SJSA1 (cell line): ENCODE data around the gene RAB39A. TPM values are rescaled to one million over a fixed set of nuclear protein-coding genes. Genes with fewer than 3 reads are reported as not detected.

ENCODE experiments used
- DNase-seq, 2 experiments: peaks; one replicate each; pipeline ENCODE4 v3.0.0-alpha.2; 2015 to 2020; ENCODE audit warnings: low spot score in 2 of 2, low read depth in 1 of 2
- H3K27ac ChIP-seq: fragments of 250-450 bp; sonication (Bioruptor Pico); 2 replicates; pipeline ENCODE4 v1.5.1; 2020; ENCODE audit warnings: mild to moderate bottlenecking, moderate library complexity
- H3K27me3 ChIP-seq: fragments of 250-450 bp; sonication (Bioruptor Pico); replicated peaks from 2 replicates; pipeline ENCODE4 v1.5.1; 2020; ENCODE audit warnings: mild to moderate bottlenecking, moderate library complexity
- H3K36me3 ChIP-seq: fragments of 250-450 bp; sonication (Bioruptor Pico); 2 replicates; pipeline ENCODE4 v1.5.1; 2020; ENCODE audit warnings: mild to moderate bottlenecking
- H3K4me1 ChIP-seq: fragments of 250-450 bp; sonication (Bioruptor Pico); replicated peaks from 2 replicates; pipeline ENCODE4 v1.6.1; 2021; ENCODE audit warnings: mild to moderate bottlenecking
- H3K4me3 ChIP-seq: fragments of 250-450 bp; sonication (Bioruptor Pico); 2 replicates; pipeline ENCODE4 v1.5.1; 2020; ENCODE audit warnings: mild to moderate bottlenecking
- H3K9me3 ChIP-seq: fragments of 250-450 bp; sonication (Bioruptor Pico); replicated peaks from 2 replicates; pipeline ENCODE4 v1.5.1; 2020; ENCODE audit warnings: mild to moderate bottlenecking
- total RNA-seq: library from RNA; depleted of rRNA; stranded (reverse); fragments of >200 nt; shearing (Covaris generic); gene quantifications from 2 replicates; pipeline ENCODE4 v1.2.3, GENCODE V29; 2014

Gene RAB39A
- total RNA-seq, 1 experiment from 2014 or later: not detected

DNA sequence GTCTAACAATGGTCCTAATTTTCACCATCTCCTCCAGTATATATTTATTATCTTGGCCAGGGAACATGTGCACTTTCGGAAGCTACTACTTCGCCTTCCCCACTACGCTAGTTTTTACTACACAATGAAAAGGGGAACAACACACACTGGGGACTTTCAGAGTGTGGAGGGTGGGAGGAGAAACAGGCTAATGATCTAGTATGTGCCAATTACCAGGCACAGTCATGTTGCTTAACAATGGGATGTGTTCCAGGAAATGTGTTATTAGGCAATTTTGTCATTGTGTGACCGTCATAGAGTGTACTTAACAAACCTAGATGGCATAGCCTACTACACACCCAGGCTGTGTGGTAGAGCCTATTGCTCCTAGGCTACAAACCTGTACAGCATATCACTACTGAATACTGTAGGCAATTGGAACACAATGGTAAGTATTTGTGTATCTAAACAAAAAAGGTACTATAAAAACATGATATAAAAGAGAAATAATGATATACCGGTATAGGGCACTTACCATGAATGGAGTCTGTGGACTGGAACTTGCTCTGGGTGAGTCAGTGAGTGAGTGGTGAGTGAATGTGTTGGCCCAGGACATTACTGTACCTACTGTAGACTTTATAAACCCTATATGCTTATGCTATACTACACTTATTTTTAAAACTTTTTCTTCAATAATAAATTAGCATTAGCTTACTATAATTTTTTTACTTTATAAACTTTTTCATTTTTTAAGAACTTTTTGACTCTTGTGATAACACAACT is 60.3 kb downstream of the RAB39A start:
- no peaks in the 10 kb centered on the region for H3K36me3 ChIP-seq
- no peaks in the 10 kb centered on the region for H3K27me3 ChIP-seq
- no peak for DNase-seq
- no peaks in the 10 kb centered on the region for H3K9me3 ChIP-seq
- H3K27ac ChIP-seq: no peak overlapping the region
- peaks cover 8% of the 10 kb centered on the region for H3K4me1 ChIP-seq
- H3K4me3 ChIP-seq: no peak overlapping the region

- Histone ChIP-seq H3K4me1 (peaks cover 8% of the 10 kb centered on the region), H3K9me3 (no peaks in the 10 kb centered on the region)
Observed at GRCh38 chr11:107991868-107992414, 63.7 kb downstream of the RAB39A start.

DNA sequence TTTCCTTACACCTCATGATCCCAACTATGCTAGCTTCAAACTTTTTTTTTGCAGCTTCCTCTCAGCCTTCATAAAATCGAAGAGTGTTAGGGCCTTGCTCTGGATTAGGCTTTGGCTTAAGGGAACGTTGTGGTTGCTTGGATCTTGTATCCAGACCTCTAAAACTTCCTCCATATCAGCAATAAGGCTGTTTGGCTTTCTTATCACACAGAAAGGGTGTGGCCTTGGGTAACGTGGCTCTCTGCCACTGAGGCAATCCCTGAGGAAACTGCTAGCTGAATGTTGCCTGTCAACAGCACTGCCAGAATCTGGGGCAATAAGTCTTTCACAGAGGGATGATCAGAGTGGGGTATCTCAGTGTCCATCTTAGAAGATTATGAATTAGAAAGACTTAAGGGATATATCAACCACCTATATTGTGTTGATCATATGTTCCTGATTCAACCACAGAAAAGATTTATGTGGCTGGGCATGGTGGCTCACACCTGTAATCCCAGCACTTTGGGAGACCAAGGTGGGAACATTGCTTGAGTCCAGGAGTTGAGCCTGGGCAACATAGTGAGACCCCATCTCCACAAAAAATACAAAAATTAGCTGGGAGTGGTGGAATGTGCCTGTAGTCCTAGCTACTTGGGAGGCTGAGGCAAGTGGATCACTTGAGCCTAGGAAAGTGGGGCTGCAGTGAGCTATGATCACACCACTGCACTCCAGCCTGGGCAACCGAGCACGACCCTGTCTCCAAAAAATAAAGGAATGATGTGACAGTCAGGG is 67.9 kb downstream of the RAB39A start:
- Histone ChIP-seq H3K9me3 (no peaks in the 10 kb centered on the region), H3K36me3 (no peaks in the 10 kb centered on the region), H3K4me1 (peaks cover 8% of the 10 kb centered on the region), H3K27ac (no peak overlapping the region), H3K4me3 (no peak overlapping the region), H3K27me3 (no peaks in the 10 kb centered on the region)
- no peak for DNase-seq

More at GRCh38 chr11:107991868-107992414, 63.7 kb downstream of the RAB39A start:
- no peak overlapping the region for H3K27ac ChIP-seq
- H3K27me3 ChIP-seq: no peaks in the 10 kb centered on the region
- H3K4me3 ChIP-seq: no peak overlapping the region
- peak; percentile 32 to 35 for DNase-seq
- no peaks in the 10 kb centered on the region for H3K36me3 ChIP-seq

- Histone ChIP-seq H3K27ac (no peak overlapping the region), H3K27me3 (no peaks in the 10 kb centered on the region), H3K36me3 (no peaks in the 10 kb centered on the region), H3K4me3 (no peak overlapping the region), H3K4me1 (no peaks in the 10 kb centered on the region), H3K9me3 (no peaks in the 10 kb centered on the region)
- no peak for DNase-seq
Observed at GRCh38 chr11:107998761-107999160, 70.5 kb downstream of the RAB39A start.

DNA sequence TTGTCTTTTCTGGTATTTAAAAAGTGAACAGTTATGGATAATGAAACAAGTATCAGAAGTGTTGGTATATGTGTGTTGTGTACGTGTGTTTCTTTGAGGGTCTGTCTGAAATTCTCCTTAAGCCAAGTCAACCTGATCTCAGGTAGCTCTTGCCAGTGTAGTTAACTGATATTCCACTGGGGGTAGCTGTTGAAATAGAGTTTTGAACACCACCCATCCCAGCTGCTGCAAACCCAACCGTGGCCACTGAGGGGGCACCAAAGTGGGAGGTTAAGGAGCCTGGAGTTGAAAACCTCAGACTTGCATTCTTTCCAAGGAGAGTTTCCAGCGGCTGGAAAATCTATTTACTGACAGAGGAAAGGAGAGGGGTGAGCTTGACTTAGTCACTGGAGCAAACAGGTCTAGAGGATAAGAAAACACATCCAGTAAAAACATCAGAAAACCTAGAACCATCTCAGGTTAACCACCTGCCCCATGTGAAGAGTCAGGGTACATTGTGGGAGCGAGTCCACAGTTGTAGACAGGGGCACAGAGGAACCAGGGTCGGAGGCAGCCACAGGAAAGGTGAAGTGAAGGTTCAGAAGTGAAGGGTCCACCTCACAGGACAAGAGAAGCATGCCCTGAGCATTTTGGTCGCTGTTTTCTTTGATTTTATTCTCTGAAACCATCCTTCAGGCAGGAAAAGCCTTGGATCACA is 71.7 kb downstream of the RAB39A start:
- H3K27ac ChIP-seq: no peak overlapping the region
- DNase-seq: peak in 1 of 2 experiments; percentile 7
- no peaks in the 10 kb centered on the region for H3K4me1 ChIP-seq
- no peaks in the 10 kb centered on the region for H3K36me3 ChIP-seq
- no peak overlapping the region for H3K4me3 ChIP-seq
- H3K9me3 ChIP-seq: no peaks in the 10 kb centered on the region
- no peaks in the 10 kb centered on the region for H3K27me3 ChIP-seq

- H3K4me1 ChIP-seq: no peaks in the 10 kb centered on the region
- H3K9me3 ChIP-seq: no peaks in the 10 kb centered on the region
- no peak for DNase-seq
- H3K4me3 ChIP-seq: no peak overlapping the region
- H3K27me3 ChIP-seq: no peaks in the 10 kb centered on the region
- no peaks in the 10 kb centered on the region for H3K36me3 ChIP-seq
- H3K27ac ChIP-seq: no peak overlapping the region
Observed at GRCh38 chr11:108002476-108002875, 74.2 kb downstream of the RAB39A start.

- no peak for DNase-seq
- H3K27ac ChIP-seq: no peak overlapping the region
- H3K4me3 ChIP-seq: no peak overlapping the region
Observed at GRCh38 chr11:108003623-108004022, 75.4 kb downstream of the RAB39A start.

GRCh38 chr11:108007819-108008218 is 79.6 kb downstream of the RAB39A start:
- H3K4me3 ChIP-seq: no peak overlapping the region
- H3K9me3 ChIP-seq: no peaks in the 10 kb centered on the region
- no peak for DNase-seq
- H3K4me1 ChIP-seq: no peaks in the 10 kb centered on the region
- no peaks in the 10 kb centered on the region for H3K27me3 ChIP-seq
- peaks cover 7% of the 10 kb centered on the region for H3K36me3 ChIP-seq
- no peak overlapping the region for H3K27ac ChIP-seq

More at GRCh38 chr11:108003623-108004022, 75.4 kb downstream of the RAB39A start:
- no peaks in the 10 kb centered on the region for H3K27me3 ChIP-seq
- H3K9me3 ChIP-seq: no peaks in the 10 kb centered on the region
- no peaks in the 10 kb centered on the region for H3K4me1 ChIP-seq
- no peaks in the 10 kb centered on the region for H3K36me3 ChIP-seq

GRCh38 chr11:108008656-108009496 is 80.6 kb downstream of the RAB39A start, which contains the start of gene CUL5:
Gene CUL5 (plus strand): TSS chr11:108008898. CDS start chr11:108009349, 451 bp downstream.
- Histone ChIP-seq H3K27ac (peak within 1 kb of the TSS; percentile 96), H3K4me1 (no peaks in the 10 kb centered on the region), H3K36me3 (peaks cover 7% of the 10 kb centered on the region), H3K9me3 (no peaks in the 10 kb centered on the region), H3K4me3 (peak within 1 kb of the TSS; percentile 95), H3K27me3 (no peaks in the 10 kb centered on the region)
- DNase-seq: peak; percentile 79 to 80

DNA sequence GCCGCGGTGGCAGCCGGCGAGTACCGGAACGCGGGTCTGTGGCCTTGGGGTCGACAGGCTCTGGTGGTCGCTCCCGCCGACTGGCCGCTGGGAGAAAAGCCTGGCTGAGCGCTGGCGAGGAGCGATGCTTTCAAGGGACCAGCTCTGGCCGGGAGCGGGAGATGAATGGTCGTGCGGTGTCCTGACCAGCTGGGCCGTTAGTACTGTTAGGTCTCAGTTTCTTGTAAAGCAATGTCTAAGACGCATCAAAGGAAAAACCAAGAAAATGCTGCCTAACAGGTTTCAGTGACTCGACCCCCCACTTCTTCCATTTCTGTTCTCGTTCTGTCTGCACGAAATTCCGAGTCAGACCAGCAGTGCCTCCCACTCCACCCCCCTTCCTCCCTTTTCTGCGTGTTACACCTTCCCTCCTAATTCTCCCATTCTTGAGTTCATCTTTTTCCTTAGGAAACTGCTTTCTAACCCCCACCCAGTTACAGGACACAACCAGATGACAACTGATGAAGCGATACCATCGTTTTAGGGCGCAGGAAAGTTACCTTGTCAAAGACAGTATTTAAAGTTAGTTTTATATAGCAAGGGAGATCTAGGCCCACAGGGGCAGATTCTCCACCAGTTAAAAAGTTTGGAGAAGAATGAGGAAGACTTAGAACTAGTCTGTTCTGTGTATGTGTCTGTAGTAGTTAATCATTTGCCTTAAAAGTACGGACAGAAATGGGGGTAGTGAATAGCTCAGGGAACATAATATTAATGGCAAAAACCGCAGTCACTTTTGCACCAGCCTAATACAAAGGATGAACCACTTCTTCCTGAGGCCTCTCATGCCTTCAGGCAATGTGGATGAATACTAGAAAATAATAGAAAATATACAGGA is 81.5 kb downstream of the RAB39A start:
- DNase-seq: no peak
- H3K4me1 ChIP-seq: no peaks in the 10 kb centered on the region

DNA sequence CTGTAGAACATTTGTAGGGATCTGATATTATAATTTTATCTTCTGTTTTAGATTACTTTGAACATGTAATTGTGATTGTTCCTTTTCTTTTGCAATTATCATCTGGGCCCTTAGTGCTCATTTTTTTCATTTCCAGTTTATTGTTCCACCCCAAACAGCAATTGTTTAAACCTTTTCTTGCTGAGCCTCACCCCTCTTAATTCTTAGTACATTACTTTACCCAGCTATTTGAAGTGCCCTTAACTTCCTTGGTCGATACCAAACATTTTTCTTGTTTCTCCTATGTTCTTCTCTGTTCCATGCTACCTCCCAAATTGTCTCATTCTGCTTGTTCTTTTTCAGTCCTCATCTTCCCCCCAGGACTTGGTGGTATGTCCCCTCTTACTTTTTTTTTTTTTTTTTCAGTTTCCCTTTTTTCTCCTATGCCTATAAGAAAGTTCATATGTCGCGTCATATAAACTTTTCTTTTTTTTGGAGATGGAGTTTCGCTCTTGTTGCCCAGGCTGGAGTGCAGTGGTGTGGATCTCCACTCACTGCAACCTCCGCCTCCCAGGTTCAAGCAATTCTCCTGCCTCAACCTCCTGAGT is 84.0 kb downstream of the RAB39A start:
- Histone ChIP-seq H3K4me3 (no peak overlapping the region), H3K36me3 (peaks cover 7% of the 10 kb centered on the region), H3K27me3 (no peaks in the 10 kb centered on the region), H3K4me1 (no peaks in the 10 kb centered on the region), H3K27ac (no peak overlapping the region), H3K9me3 (no peaks in the 10 kb centered on the region)
- no peak for DNase-seq

More for the DNA sequence above, 81.5 kb downstream of the RAB39A start:
- no peaks in the 10 kb centered on the region for H3K27me3 ChIP-seq
- H3K27ac ChIP-seq: peak overlapping the region; percentile 96
- H3K36me3 ChIP-seq: peaks cover 7% of the 10 kb centered on the region
- no peaks in the 10 kb centered on the region for H3K9me3 ChIP-seq
- peak overlapping the region; percentile 95 for H3K4me3 ChIP-seq
